H9 (cell line): ENCODE measurements around the gene AKAP7. TPM values are rescaled to one million over a fixed set of nuclear protein-coding genes. Genes with fewer than 3 reads are reported as not detected.

Source experiments
- DNase-seq: peaks from one replicate; pipeline ENCODE4 v3.0.0-alpha.2; 2017
- H2AFZ ChIP-seq: one replicate; pipeline ENCODE4 v1.6.1; 2013; ENCODE audit warnings: mild to moderate bottlenecking, low read length, control low read depth, moderate library complexity
- H2AK5ac ChIP-seq: 2 replicates; pipeline ENCODE4 v1.6.1; 2013; ENCODE audit warnings: low read length, control low read depth, mixed read lengths; ENCODE audit not compliant: insufficient read length
- H2BK120ac ChIP-seq: one replicate; pipeline ENCODE4 v1.6.1; 2013; ENCODE audit warnings: low read depth, mild to moderate bottlenecking, low read length, control low read depth, inconsistent platforms; ENCODE audit not compliant: poor library complexity, severe bottlenecking
- H2BK12ac ChIP-seq: 2 replicates; pipeline ENCODE4 v1.6.1; 2013; ENCODE audit warnings: low read length, control low read depth, mixed read lengths, low read depth; ENCODE audit not compliant: insufficient read length
- H2BK15ac ChIP-seq: 2 replicates; pipeline ENCODE4 v1.6.1; 2013; ENCODE audit warnings: low read depth, low read length, control low read depth
- H2BK20ac ChIP-seq: one replicate; pipeline ENCODE4 v1.6.1; 2013; ENCODE audit warnings: low read depth, mild to moderate bottlenecking, low read length, control low read depth, inconsistent platforms; ENCODE audit not compliant: poor library complexity, severe bottlenecking
- H2BK5ac ChIP-seq: 2 replicates; pipeline ENCODE4 v1.6.1; 2013; ENCODE audit warnings: low read length, control low read depth, mixed read lengths; ENCODE audit not compliant: insufficient read length
- H3K14ac ChIP-seq: 2 replicates; pipeline ENCODE4 v1.6.1; 2013; ENCODE audit warnings: low read length, control low read depth; ENCODE audit not compliant: insufficient read depth
- H3K18ac ChIP-seq: 2 replicates; pipeline ENCODE4 v1.6.1; 2013; ENCODE audit warnings: low read depth, mild to moderate bottlenecking, mixed read lengths, low read length, control low read depth; ENCODE audit not compliant: insufficient read length
- H3K23ac ChIP-seq: 2 replicates; pipeline ENCODE4 v1.6.1; 2013; ENCODE audit warnings: low read length, control low read depth, mixed read lengths, low read depth; ENCODE audit not compliant: insufficient read length
- H3K23me2 ChIP-seq: 2 replicates; pipeline ENCODE4 v1.6.1; 2013; ENCODE audit warnings: low read depth, mild to moderate bottlenecking, mixed read lengths, low read length, control low read depth; ENCODE audit not compliant: insufficient read length, poor library complexity, severe bottlenecking
- H3K27ac ChIP-seq: 2 replicates; pipeline ENCODE4 v1.5.1; 2013; ENCODE audit warnings: low read length, control low read depth, mixed read lengths, low read depth; ENCODE audit not compliant: insufficient read length
- H3K27me3 ChIP-seq: 2 replicates; pipeline ENCODE4 v1.6.1; 2013; ENCODE audit warnings: low read length, control low read depth, inconsistent platforms; ENCODE audit not compliant: insufficient read depth
- H3K4ac ChIP-seq: 2 replicates; pipeline ENCODE4 v1.6.1; 2013; ENCODE audit warnings: low read depth, mild to moderate bottlenecking, control low read depth, inconsistent platforms, low read length, moderate library complexity
- H3K4me1 ChIP-seq: 2 replicates; pipeline ENCODE4 v1.6.1; 2013; ENCODE audit warnings: low read length, control low read depth, inconsistent platforms; ENCODE audit not compliant: insufficient read depth
- H3K4me2 ChIP-seq: 2 replicates; pipeline ENCODE4 v1.6.1; 2013; ENCODE audit warnings: low read length, control low read depth, mixed read lengths; ENCODE audit not compliant: insufficient read length, insufficient read depth
- H3K56ac ChIP-seq: 2 replicates; pipeline ENCODE4 v1.6.1; 2013; ENCODE audit warnings: low read depth, mild to moderate bottlenecking, mixed read lengths, low read length, control low read depth; ENCODE audit not compliant: insufficient read length
- H3K79me1 ChIP-seq: 2 replicates; pipeline ENCODE4 v1.6.1; 2013; ENCODE audit warnings: low read depth, mild to moderate bottlenecking, moderate library complexity, low read length, control low read depth, inconsistent platforms; ENCODE audit not compliant: insufficient read depth, poor library complexity, severe bottlenecking
- H3K79me2 ChIP-seq: 2 replicates; pipeline ENCODE4 v1.6.1; 2013; ENCODE audit warnings: low read length, control low read depth, inconsistent platforms; ENCODE audit not compliant: insufficient read depth
- H3K9ac ChIP-seq: 2 replicates; pipeline ENCODE4 v1.6.1; 2013; ENCODE audit warnings: low read length, control low read depth, mixed read lengths; ENCODE audit not compliant: insufficient read length; ENCODE audit errors: extremely low read depth
- H3K9me3 ChIP-seq: one replicate; pipeline ENCODE4 v1.6.1; 2013; ENCODE audit warnings: low read depth, low read length, inconsistent platforms; ENCODE audit not compliant: control insufficient read depth
- H3T11ph ChIP-seq: one replicate; pipeline ENCODE4 v1.6.1; 2013; ENCODE audit warnings: mild to moderate bottlenecking, low read length, control low read depth, inconsistent platforms
- H4K20me1 ChIP-seq: one replicate; pipeline ENCODE4 v1.6.1; 2013; ENCODE audit not compliant: control insufficient read depth, insufficient read length, insufficient read depth
- H4K5ac ChIP-seq: 2 replicates; pipeline ENCODE4 v1.6.1; 2013; ENCODE audit warnings: low read depth, mild to moderate bottlenecking, mixed read lengths, low read length, control low read depth; ENCODE audit not compliant: insufficient read length
- H4K8ac ChIP-seq: replicated peaks from 2 replicates; pipeline ENCODE4 v1.6.1; 2013; ENCODE audit warnings: low read length, control low read depth, mixed read lengths, low read depth; ENCODE audit not compliant: insufficient read length
- H4K91ac ChIP-seq: 2 replicates; pipeline ENCODE4 v1.6.1; 2013; ENCODE audit warnings: low read depth, mild to moderate bottlenecking, moderate library complexity, mixed read lengths, low read length, control low read depth; ENCODE audit not compliant: insufficient read length
- H3K27ac Mint-ChIP-seq, 3 experiments: 2 replicates in 2 of 3; 3 replicates in 1 of 3; pipeline ENCODE4 v1.8.0; 2020 to 2021; ENCODE audit warnings: mixed read lengths in 3 of 3, mild to moderate bottlenecking in 1 of 3, moderate library complexity in 1 of 3
- H3K27me3 Mint-ChIP-seq: 2 replicates; pipeline ENCODE4 v1.8.0; 2021; ENCODE audit warnings: low read depth, mild to moderate bottlenecking, moderate library complexity, mixed read lengths
- H3K36me3 Mint-ChIP-seq, 3 experiments: 2 replicates in 2 of 3; 3 replicates in 1 of 3; pipeline ENCODE4 v1.8.0; 2020 to 2021; ENCODE audit warnings: low read depth in 3 of 3, mixed read lengths in 3 of 3; ENCODE audit not compliant: insufficient read depth in 1 of 3
- H3K4me1 Mint-ChIP-seq, 2 experiments: 2 replicates each; pipeline ENCODE4 v1.8.0; 2020; ENCODE audit warnings: mixed read lengths in 2 of 2
- H3K4me3 Mint-ChIP-seq, 2 experiments: 2 replicates in 1 of 2; 3 replicates in 1 of 2; pipeline ENCODE4 v1.8.0; 2020 to 2021; ENCODE audit warnings: mild to moderate bottlenecking in 2 of 2, mixed read lengths in 2 of 2, moderate library complexity in 1 of 2
- H3K9me3 Mint-ChIP-seq, 2 experiments: 2 replicates in 1 of 2; 3 replicates in 1 of 2; pipeline ENCODE4 v1.8.0; 2020; ENCODE audit warnings: mild to moderate bottlenecking in 2 of 2, mixed read lengths in 2 of 2, moderate library complexity in 1 of 2
- CTCF ChIP-seq: fragments of 200-600 bp; sonication (generic); conservative IDR thresholded peaks from 3 replicates; pipeline ENCODE4 v1.8.0; 2021; ENCODE audit warnings: antibody characterized with exemption, mild to moderate bottlenecking
- WGBS: extraction: QIAGEN DNeasy Blood & Tissue Kit; methylation state at CpG from one replicate; pipeline ENCODE4 v1.1.7; 2013; ENCODE audit warnings: missing lambda C conversion rate, low lambda C conversion rate, mixed read lengths; ENCODE audit not compliant: insufficient read length; ENCODE audit errors: extremely low coverage; 5-methylcytosine and 5-hydroxymethylcytosine counted together
- total RNA-seq: library from RNA; stranded (reverse); gene quantifications from 2 replicates; pipeline ENCODE4 v1.2.1, GENCODE V29; 2021

Gene AKAP7
- total RNA-seq, 1 experiment from 2014 or later = 9.8 TPM

DNA sequence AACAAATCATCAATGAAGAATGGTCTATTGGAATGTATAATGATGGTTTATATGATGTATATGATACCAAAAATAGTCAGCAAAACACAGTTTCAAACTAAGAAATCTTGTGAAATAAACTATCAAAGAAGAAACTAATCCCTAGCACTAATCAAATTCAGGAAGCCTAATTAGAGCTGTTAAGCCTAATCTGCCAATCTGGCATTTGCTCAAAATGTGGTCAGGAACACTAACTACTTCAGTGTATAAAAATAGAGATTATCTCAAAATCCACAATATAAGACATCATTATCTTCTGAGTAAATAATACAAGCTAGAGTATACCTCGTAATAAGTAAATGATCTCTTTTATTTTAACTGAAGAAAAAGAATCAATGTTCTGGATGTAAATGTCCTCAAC lies 12.8 kb upstream of the AKAP7 start:
- H3K79me1 ChIP-seq = no peaks in the 10 kb centered on the region
- H3K23me2 ChIP-seq = no peaks in the 10 kb centered on the region
- no peaks in the 10 kb centered on the region for H3K27me3 ChIP-seq
- no peak overlapping the region for H3K14ac ChIP-seq
- no peak for DNase-seq
- H3K9me3 ChIP-seq = no peaks in the 10 kb centered on the region
- H4K20me1 ChIP-seq = no peaks in the 10 kb centered on the region
- H4K91ac ChIP-seq = no peak overlapping the region
- H2BK20ac ChIP-seq = no peak overlapping the region
- no peak for TF ChIP-seq CTCF
- H4K5ac ChIP-seq = no peak overlapping the region
- H3K27me3 Mint-ChIP-seq = no peaks in the 10 kb centered on the region
- no peak overlapping the region for H2BK12ac ChIP-seq
- H2AFZ ChIP-seq = no peak overlapping the region
- H3K18ac ChIP-seq = no peak overlapping the region
- peaks cover 4 to 7% of the 10 kb centered on the region in 2 experiments; a peak in 1 of 4 replicates for H3K4me1 Mint-ChIP-seq
- H4K8ac ChIP-seq = no peak overlapping the region
- no peak overlapping the region for H2BK5ac ChIP-seq
- H2AK5ac ChIP-seq = no peak overlapping the region
- H3K56ac ChIP-seq = no peak overlapping the region
- no peaks in the 10 kb centered on the region for H3K4me1 ChIP-seq
- 0 out of 5 replicates have a peak, but pooled peaks cover 0 to 4% of the 10 kb centered on the region in 2 experiments for H3K9me3 Mint-ChIP-seq
- H3K36me3 Mint-ChIP-seq = peaks cover 0 to 1% (median 0%) of the 10 kb centered on the region in 3 experiments; a peak in 2 of 7 replicates
- H3K23ac ChIP-seq = no peak overlapping the region
- H3K27ac Mint-ChIP-seq = no peak overlapping the region
- H2BK15ac ChIP-seq = no peak overlapping the region
- H3K4me2 ChIP-seq = no peak overlapping the region
- no peak overlapping the region for H3K9ac ChIP-seq
- H3K79me2 ChIP-seq = no peaks in the 10 kb centered on the region
- no CpG with 5 or more reads among the region's 1 CpG for WGBS
- no peak overlapping the region for H3T11ph ChIP-seq
- H3K27ac ChIP-seq = no peak overlapping the region
- no peak overlapping the region for H3K4ac ChIP-seq
- H2BK120ac ChIP-seq = no peak overlapping the region
- no peak overlapping the region for H3K4me3 Mint-ChIP-seq
